HG03571 (cell line): ENCODE results near the gene UNC5C.
A peak's percentile ranks its signal among the peaks of the same experiment; 100 is the strongest.
"Not testable (repeated sequence)": the region's sequence is repeated elsewhere in the genome, so short reads cannot be mapped to it uniquely, and the experiment has no call there.

Experiments used
- ATAC-seq: cut with Tn5 transposase; IDR thresholded peaks from one replicate; pipeline ENCODE4 v1.9.1; 2021; ENCODE audit not compliant: unreplicated experiment

Gene UNC5C

GRCh38 chr4:95190751-95191436 is 357.9 kb downstream of the UNC5C start:
- no peak for ATAC-seq

GRCh38 chr4:95188701-95189370 is 359.9 kb downstream of the UNC5C start:
- ATAC-seq = no peak

GRCh38 chr4:95186666-95187065 is 362.1 kb downstream of the UNC5C start:
- ATAC-seq = no peak

- no peak for ATAC-seq
These were observed 364.9 kb downstream of the UNC5C start for GRCh38 chr4:95183656-95184408.

- no peak for ATAC-seq
These were observed 366.8 kb downstream of the UNC5C start for GRCh38 chr4:95181996-95182306.

GRCh38 chr4:95181243-95181995 is 367.4 kb downstream of the UNC5C start:
- no peak for ATAC-seq

- no peak for ATAC-seq
These were observed 368.1 kb downstream of the UNC5C start for GRCh38 chr4:95180531-95181242.

GRCh38 chr4:95178938-95179337 is 369.8 kb downstream of the UNC5C start:
- ATAC-seq = no peak

- ATAC-seq = not testable (repeated sequence)
These were observed 377.4 kb downstream of the UNC5C start for GRCh38 chr4:95171377-95171776.

GRCh38 chr4:95170176-95170575 is 378.6 kb downstream of the UNC5C start:
- ATAC-seq = no peak

GRCh38 chr4:95167805-95168204 is 381.0 kb downstream of the UNC5C start:
- no peak for ATAC-seq

- ATAC-seq = peak; percentile 64
These were observed 382.7 kb downstream of the UNC5C start for GRCh38 chr4:95165926-95166524.

GRCh38 chr4:95162867-95163266 is 385.9 kb downstream of the UNC5C start:
- ATAC-seq = no peak

GRCh38 chr4:95161781-95162469 is 386.8 kb downstream of the UNC5C start:
- no peak for ATAC-seq

GRCh38 chr4:95159384-95159783 is 389.4 kb downstream of the UNC5C start:
- ATAC-seq = no peak

GRCh38 chr4:95158626-95159025 is 390.1 kb downstream of the UNC5C start:
- ATAC-seq = no peak

- ATAC-seq = no peak
These were observed 390.7 kb downstream of the UNC5C start for GRCh38 chr4:95158045-95158444.

GRCh38 chr4:95157596-95157995 is 391.2 kb downstream of the UNC5C start:
- ATAC-seq = no peak

GRCh38 chr4:95156452-95156765 is 392.4 kb downstream of the UNC5C start:
- no peak for ATAC-seq
